ENCODE measurements around the gene TRUB2.

DNA sequence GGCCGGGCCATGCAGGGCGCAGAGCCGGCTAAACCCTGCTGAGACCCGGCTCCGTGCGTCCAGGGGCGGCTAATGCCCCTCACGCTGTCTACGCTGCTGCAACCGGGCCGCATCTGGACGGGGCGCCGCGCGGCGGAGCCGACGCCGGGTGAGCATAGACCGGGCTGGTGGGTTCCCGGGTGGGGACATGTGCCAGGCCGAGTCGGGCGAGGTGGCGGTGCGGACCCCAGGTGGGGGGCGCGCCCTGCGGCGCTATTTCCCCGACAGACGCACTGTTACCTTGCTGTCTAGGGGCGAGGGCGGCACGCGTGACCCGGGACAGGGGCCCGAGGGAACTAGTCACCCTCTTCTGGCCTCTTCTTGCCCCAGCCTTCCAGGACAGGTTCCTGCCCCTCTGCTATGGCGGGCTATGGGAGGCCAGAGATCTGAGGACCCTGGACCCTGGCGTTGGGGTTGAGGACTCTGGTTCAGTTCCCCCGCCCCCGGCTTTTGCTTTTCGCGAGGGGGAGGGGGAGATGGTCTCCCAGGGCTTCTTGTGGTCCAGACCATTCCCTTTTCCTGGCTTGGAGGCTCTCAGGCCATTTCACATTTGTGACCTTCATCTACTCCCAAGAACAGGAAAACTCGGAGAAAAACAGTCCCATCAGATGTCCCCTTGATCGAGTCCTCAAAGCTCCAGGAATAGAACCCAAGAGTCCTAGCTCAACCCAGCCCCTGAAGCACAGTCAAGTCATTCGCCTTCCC lies 18.6 kb upstream of the TRUB2 start:
- TF ChIP-seq, protein P1, sequence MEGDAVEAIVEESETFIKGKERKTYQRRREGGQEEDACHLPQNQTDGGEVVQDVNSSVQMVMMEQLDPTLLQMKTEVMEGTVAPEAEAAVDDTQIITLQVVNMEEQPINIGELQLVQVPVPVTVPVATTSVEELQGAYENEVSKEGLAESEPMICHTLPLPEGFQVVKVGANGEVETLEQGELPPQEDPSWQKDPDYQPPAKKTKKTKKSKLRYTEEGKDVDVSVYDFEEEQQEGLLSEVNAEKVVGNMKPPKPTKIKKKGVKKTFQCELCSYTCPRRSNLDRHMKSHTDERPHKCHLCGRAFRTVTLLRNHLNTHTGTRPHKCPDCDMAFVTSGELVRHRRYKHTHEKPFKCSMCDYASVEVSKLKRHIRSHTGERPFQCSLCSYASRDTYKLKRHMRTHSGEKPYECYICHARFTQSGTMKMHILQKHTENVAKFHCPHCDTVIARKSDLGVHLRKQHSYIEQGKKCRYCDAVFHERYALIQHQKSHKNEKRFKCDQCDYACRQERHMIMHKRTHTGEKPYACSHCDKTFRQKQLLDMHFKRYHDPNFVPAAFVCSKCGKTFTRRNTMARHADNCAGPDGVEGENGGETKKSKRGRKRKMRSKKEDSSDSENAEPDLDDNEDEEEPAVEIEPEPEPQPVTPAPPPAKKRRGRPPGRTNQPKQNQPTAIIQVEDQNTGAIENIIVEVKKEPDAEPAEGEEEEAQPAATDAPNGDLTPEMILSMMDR (IDR thresholded peaks at IDR 0.05; ENCODE audit: low read depth, low read length, poor library complexity, severe bottlenecking), result no peak
- no peak for TF ChIP-seq EZH2phosphoT487 (IDR thresholded peaks at IDR 0.05; ENCODE audit: borderline replicate concordance, low read length)
